ENCODE results near the gene ADCY1. TPM values are rescaled to one million over a fixed set of nuclear protein-coding genes. Genes with fewer than 3 reads are reported as not detected.

Gene ADCY1
- total RNA-seq, 1 experiment from 2014 or later = 3.1 TPM

DNA sequence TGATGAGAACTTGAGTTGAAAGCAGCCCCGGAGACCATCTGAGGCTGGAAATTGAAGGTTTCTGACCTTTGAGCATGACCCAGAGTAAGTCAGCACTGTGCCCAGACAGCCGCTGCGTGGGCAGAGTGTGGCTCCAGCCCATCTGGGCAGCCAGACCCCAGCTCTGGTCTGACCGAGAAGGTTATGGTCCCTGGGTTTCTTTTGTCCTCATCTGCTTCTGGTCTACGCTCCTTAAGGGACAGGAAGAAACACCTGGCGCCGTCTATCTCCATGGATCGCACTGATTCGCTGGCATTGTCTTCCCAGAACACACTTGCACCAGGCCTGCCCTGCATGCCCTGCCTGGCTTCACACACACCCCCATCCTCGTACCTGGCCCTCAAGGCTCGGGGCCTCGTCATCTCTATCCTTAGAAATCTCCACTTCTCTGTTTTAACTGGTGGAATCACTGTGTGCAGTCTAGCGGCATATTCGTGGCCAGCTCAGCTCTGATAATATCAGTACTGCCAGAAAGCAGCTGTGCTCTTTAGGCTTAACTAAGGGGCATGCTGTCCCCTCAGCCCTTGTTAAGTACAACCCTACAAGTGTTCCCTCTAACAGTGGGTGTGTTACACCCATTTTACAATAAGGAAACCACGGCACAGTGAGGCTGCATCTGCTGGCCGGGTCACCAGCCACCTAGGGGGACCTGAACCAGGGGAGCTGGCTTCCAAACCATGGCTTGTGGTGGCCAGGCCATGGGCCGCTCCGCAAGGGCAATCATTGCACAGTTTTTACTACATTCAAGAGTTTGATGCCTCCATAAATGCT is 127.7 kb downstream of the ADCY1 start:
- no peak overlapping the region for H3K4me2 ChIP-seq (ENCODE audit: low read length)
- ChIA-PET CTCF (no interaction called here), POLR2A (ENCODE audit: unreplicated experiment) (interaction anchor here (0.6 kb wide), 1 partner anchor 1949 kb away, joined by 4 read pairs; no protein-coding TSS in a partner anchor)
- no peaks in the 10 kb centered on the region for H3K4me1 ChIP-seq (ENCODE audit: insufficient read depth, low read length)
- H3K27me3 ChIP-seq (ENCODE audit: low read length) = peaks cover 15% of the 10 kb centered on the region; the same call in 1 of the 2 replicates
- no peak overlapping the region for H3K27ac ChIP-seq (ENCODE audit: low read length)
- H3K4me3 ChIP-seq (ENCODE audit: low read length) = no peak overlapping the region
- no peaks in the 10 kb centered on the region for H3K79me2 ChIP-seq (ENCODE audit: low read length)
- no peaks in the 10 kb centered on the region for H3F3A ChIP-seq (ENCODE audit: low read length, unreplicated experiment)
- no peaks in the 10 kb centered on the region for H3K9me3 ChIP-seq (ENCODE audit: low read length)
- no peak overlapping the region for H3K9ac ChIP-seq (ENCODE audit: low read length)
- BruUV-seq (replicated peaks) = no TSS peak
- H4K20me1 ChIP-seq (ENCODE audit: low read length) = no peaks in the 10 kb centered on the region
- ATAC-seq (no peak), DNase-seq (no peak)
- H3K9me2 ChIP-seq (replicated peaks; ENCODE audit: low read length) = no peaks in the 10 kb centered on the region
- no peak overlapping the region for H2AFZ ChIP-seq (ENCODE audit: low read length)
- no peak for TF ChIP-seq EZH2 (IDR thresholded peaks at IDR 0.05; ENCODE audit: low read length, unreplicated experiment)
- no peak for TF ChIP-seq EZH2phosphoT487 (IDR thresholded peaks at IDR 0.05; ENCODE audit: borderline replicate concordance, low read length)
- TF ChIP-seq, protein P1, sequence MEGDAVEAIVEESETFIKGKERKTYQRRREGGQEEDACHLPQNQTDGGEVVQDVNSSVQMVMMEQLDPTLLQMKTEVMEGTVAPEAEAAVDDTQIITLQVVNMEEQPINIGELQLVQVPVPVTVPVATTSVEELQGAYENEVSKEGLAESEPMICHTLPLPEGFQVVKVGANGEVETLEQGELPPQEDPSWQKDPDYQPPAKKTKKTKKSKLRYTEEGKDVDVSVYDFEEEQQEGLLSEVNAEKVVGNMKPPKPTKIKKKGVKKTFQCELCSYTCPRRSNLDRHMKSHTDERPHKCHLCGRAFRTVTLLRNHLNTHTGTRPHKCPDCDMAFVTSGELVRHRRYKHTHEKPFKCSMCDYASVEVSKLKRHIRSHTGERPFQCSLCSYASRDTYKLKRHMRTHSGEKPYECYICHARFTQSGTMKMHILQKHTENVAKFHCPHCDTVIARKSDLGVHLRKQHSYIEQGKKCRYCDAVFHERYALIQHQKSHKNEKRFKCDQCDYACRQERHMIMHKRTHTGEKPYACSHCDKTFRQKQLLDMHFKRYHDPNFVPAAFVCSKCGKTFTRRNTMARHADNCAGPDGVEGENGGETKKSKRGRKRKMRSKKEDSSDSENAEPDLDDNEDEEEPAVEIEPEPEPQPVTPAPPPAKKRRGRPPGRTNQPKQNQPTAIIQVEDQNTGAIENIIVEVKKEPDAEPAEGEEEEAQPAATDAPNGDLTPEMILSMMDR (conservative IDR thresholded peaks at IDR 0.05; ENCODE audit: low read depth, low read length) = no peak
- H3K36me3 ChIP-seq (ENCODE audit: low read depth, low read length) = no peaks in the 10 kb centered on the region
- intact Hi-C loops (cut with micrococcal nuclease) = no loop called here

DNA sequence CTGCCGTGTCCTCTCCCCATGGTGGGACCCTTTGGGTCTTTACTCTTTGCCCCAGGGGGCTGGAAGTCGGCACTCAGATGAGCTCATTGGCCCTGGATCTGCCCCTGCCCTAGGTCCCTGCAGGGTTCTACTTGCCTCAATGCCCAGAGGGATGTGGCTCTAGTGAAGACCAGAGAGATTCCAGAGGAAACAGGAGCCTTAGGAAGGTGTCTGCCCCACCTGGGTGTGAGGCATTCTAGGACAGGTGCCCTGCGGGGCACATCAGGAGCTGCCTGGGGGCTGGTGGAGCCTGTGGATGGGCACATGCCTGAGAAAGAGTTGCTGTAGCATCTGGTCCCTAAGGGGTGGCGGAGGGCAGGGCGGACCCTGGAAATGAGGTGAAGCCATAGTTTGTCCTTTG is 128.6 kb downstream of the ADCY1 start:
- no peak for ATAC-seq
- Histone ChIP-seq H3K9me3 (ENCODE audit: low read length) (no peaks in the 10 kb centered on the region), H2AFZ (ENCODE audit: low read length) (no peak overlapping the region), H3K27ac (ENCODE audit: low read length) (no peak overlapping the region), H4K20me1 (ENCODE audit: low read length) (no peaks in the 10 kb centered on the region), H3K36me3 (ENCODE audit: low read depth, low read length) (no peaks in the 10 kb centered on the region), H3K9me2 (replicated peaks; ENCODE audit: low read length) (no peaks in the 10 kb centered on the region), H3K4me2 (ENCODE audit: low read length) (no peak overlapping the region), H3K79me2 (ENCODE audit: low read length) (no peaks in the 10 kb centered on the region), H3K27me3 (ENCODE audit: low read length) (peaks cover 20% of the 10 kb centered on the region; the same call in 1 of the 2 replicates), H3F3A (ENCODE audit: low read length, unreplicated experiment) (no peaks in the 10 kb centered on the region), H3K4me1 (ENCODE audit: insufficient read depth, low read length) (no peaks in the 10 kb centered on the region), H3K4me3 (ENCODE audit: low read length) (no peak overlapping the region), H3K9ac (ENCODE audit: low read length) (no peak overlapping the region)
- ChIA-PET CTCF (no interaction called here), POLR2A (ENCODE audit: unreplicated experiment) (interaction anchor here (0.6 kb wide), 1 partner anchor 1949 kb away, joined by 4 read pairs; no protein-coding TSS in a partner anchor)
- DNase-seq = no peak
- intact Hi-C loops (cut with micrococcal nuclease) = no loop called here
- TF ChIP-seq EZH2phosphoT487 (IDR thresholded peaks at IDR 0.05; ENCODE audit: borderline replicate concordance, low read length) = no peak
- TF ChIP-seq, protein P1 (conservative IDR thresholded peaks at IDR 0.05; ENCODE audit: low read depth, low read length) = no peak
- no peak for TF ChIP-seq EZH2 (IDR thresholded peaks at IDR 0.05; ENCODE audit: low read length, unreplicated experiment)
- no TSS peak for BruUV-seq (replicated peaks)

DNA sequence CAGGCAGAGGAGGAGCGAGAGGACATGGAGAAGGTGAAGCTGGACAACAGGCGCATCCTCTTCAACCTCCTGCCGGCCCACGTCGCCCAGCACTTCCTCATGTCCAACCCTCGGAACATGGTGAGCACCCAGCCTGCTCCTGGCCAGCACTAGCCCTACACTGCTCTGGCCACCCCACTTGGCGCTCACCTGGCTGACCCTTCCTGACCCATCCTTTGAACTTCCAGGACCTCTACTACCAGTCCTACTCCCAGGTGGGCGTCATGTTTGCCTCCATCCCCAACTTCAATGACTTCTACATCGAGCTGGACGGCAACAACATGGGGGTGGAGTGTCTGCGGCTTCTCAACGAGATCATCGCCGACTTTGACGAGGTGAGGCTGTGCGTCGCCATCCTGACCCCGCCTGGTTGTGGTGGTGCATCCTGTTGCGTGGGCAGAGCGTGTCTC is 129.2 kb downstream of the ADCY1 start:
- H3K9ac ChIP-seq (ENCODE audit: low read length) = no peak overlapping the region
- H3F3A ChIP-seq (ENCODE audit: low read length, unreplicated experiment) = no peaks in the 10 kb centered on the region
- intact Hi-C loops (cut with micrococcal nuclease) = no loop called here
- no peak overlapping the region for H2AFZ ChIP-seq (ENCODE audit: low read length)
- no peaks in the 10 kb centered on the region for H4K20me1 ChIP-seq (ENCODE audit: low read length)
- no peak overlapping the region for H3K4me3 ChIP-seq (ENCODE audit: low read length)
- ChIA-PET POLR2A (ENCODE audit: unreplicated experiment) (no interaction called here), CTCF (no interaction called here)
- no peak overlapping the region for H3K4me2 ChIP-seq (ENCODE audit: low read length)
- ATAC-seq (no peak), DNase-seq (no peak)
- no peaks in the 10 kb centered on the region for H3K79me2 ChIP-seq (ENCODE audit: low read length)
- H3K4me1 ChIP-seq (ENCODE audit: insufficient read depth, low read length) = no peaks in the 10 kb centered on the region
- no peaks in the 10 kb centered on the region for H3K9me2 ChIP-seq (replicated peaks; ENCODE audit: low read length)
- no peaks in the 10 kb centered on the region for H3K36me3 ChIP-seq (ENCODE audit: low read depth, low read length)
- H3K9me3 ChIP-seq (ENCODE audit: low read length) = no peaks in the 10 kb centered on the region
- peaks cover 20% of the 10 kb centered on the region; the same call in 1 of the 2 replicates for H3K27me3 ChIP-seq (ENCODE audit: low read length)
- TF ChIP-seq, protein P1 (conservative IDR thresholded peaks at IDR 0.05; ENCODE audit: low read depth, low read length) = no peak
- TF ChIP-seq EZH2 (IDR thresholded peaks at IDR 0.05; ENCODE audit: low read length, unreplicated experiment) (no peak), EZH2phosphoT487 (IDR thresholded peaks at IDR 0.05; ENCODE audit: borderline replicate concordance, low read length) (no peak)
- no TSS peak for BruUV-seq (replicated peaks)
- no peak overlapping the region for H3K27ac ChIP-seq (ENCODE audit: low read length)

All from PC-3 (cell line).